ENCODE measurements around the gene SPEN. TPM values are rescaled to one million over a fixed set of nuclear protein-coding genes. Genes with fewer than 3 reads are reported as not detected.
A peak's percentile ranks its signal among the peaks of the same experiment; 100 is the strongest.

SPEN gene
- total RNA-seq, 6 experiments from 2014 or later: 13.5 to 33.7 (median 23.2) TPM

- H3K27me3 ChIP-seq: no peaks in the 10 kb centered on the region
- H3K4me3 ChIP-seq: peak overlapping the region in 2 of 3 donors; percentile 72 to 85
- peaks cover 0 to 67% (median 20%) of the 10 kb centered on the region in 4 donors for H3K4me1 ChIP-seq
- intact Hi-C loops (cut with DNase I): no loop called here
- DNase-seq: no peak
- no peaks in the 10 kb centered on the region for H3K9me3 ChIP-seq
- peak overlapping the region; percentile 95 to 99 (median 97) for H3K27ac ChIP-seq
- TF ChIP-seq CTCF (IDR thresholded peaks at IDR 0.05) (no peak), POLR2A (IDR thresholded peaks at IDR 0.05) (no peak)
- H3K36me3 ChIP-seq: no peaks in the 10 kb centered on the region
- no peak for ATAC-seq
- WGBS (ENCODE audit: insufficient coverage, low coverage, low lambda C conversion rate, missing lambda C conversion rate): 4% methylated on average over 2 of the region's 2 CpGs
Observed at GRCh38 chr1:15850471-15851001, 3.0 kb downstream of the SPEN start.

- intact Hi-C loops (cut with DNase I): no loop called here
- TF ChIP-seq CTCF (IDR thresholded peaks at IDR 0.05) (no peak), POLR2A (IDR thresholded peaks at IDR 0.05) (no peak)
- Histone ChIP-seq H3K27me3 (no peaks in the 10 kb centered on the region), H3K4me1 (peaks cover 0 to 58% (median 17%) of the 10 kb centered on the region in 4 donors), H3K36me3 (no peaks in the 10 kb centered on the region), H3K9me3 (no peaks in the 10 kb centered on the region), H3K27ac (peak overlapping the region; percentile 35 to 99 (median 97)), H3K4me3 (no peak overlapping the region)
- 64% methylated on average over 16 of the region's 16 CpGs for WGBS (ENCODE audit: insufficient coverage, low coverage, low lambda C conversion rate, missing lambda C conversion rate)
- ATAC-seq: no peak
- no peak for DNase-seq
Observed at GRCh38 chr1:15851210-15852035, 3.9 kb downstream of the SPEN start.

- H3K4me3 ChIP-seq: no peak overlapping the region
- H3K36me3 ChIP-seq: no peaks in the 10 kb centered on the region
- ATAC-seq (no peak), DNase-seq (no peak)
- H3K27me3 ChIP-seq: no peaks in the 10 kb centered on the region
- H3K9me3 ChIP-seq: no peaks in the 10 kb centered on the region
- WGBS (ENCODE audit: insufficient coverage, low coverage, low lambda C conversion rate, missing lambda C conversion rate): 32% methylated on average over 6 of the region's 6 CpGs
- intact Hi-C loops (cut with DNase I): no loop called here
- H3K4me1 ChIP-seq: peaks cover 0 to 61% (median 17%) of the 10 kb centered on the region in 4 donors
- H3K27ac ChIP-seq: peak overlapping the region in 2 of 3 donors; percentile 35 to 99
- TF ChIP-seq CTCF (IDR thresholded peaks at IDR 0.05) (no peak), POLR2A (IDR thresholded peaks at IDR 0.05) (no peak)
Observed at GRCh38 chr1:15852036-15852827, 4.7 kb downstream of the SPEN start.

GRCh38 chr1:15852828-15853302 lies 5.4 kb downstream of the SPEN start:
- Histone ChIP-seq H3K27ac (no peak overlapping the region), H3K4me3 (no peak overlapping the region), H3K27me3 (no peaks in the 10 kb centered on the region), H3K9me3 (no peaks in the 10 kb centered on the region), H3K36me3 (no peaks in the 10 kb centered on the region), H3K4me1 (peaks cover 0 to 64% (median 17%) of the 10 kb centered on the region in 4 donors)
- ATAC-seq (no peak), DNase-seq (no peak)
- intact Hi-C loops (cut with DNase I): no loop called here
- TF ChIP-seq CTCF (IDR thresholded peaks at IDR 0.05): no peak
- TF ChIP-seq POLR2A (IDR thresholded peaks at IDR 0.05): no peak
- WGBS (ENCODE audit: insufficient coverage, low coverage, low lambda C conversion rate, missing lambda C conversion rate): 78% methylated on average over 3 of the region's 3 CpGs
